Activated naive CD4-positive, alpha-beta T cell treated with anti-CD3 and anti-CD28 coated beads, Interleukin-2, amount 50 U/mL, for 24 hours (primary cell): ENCODE data around the gene CRX.
"Not testable (repeated sequence)": the region's sequence is repeated elsewhere in the genome, so short reads cannot be mapped to it uniquely, and the experiment has no call there.

ENCODE experiments used
- H3K27ac Mint-ChIP-seq: one replicate; pipeline ENCODE4 v1.8.0; 2021; ENCODE audit warnings: mild to moderate bottlenecking, mixed read lengths
- H3K27me3 Mint-ChIP-seq: one replicate; pipeline ENCODE4 v1.8.0; 2021; ENCODE audit warnings: mixed read lengths
- H3K36me3 Mint-ChIP-seq: one replicate; pipeline ENCODE4 v1.8.0; 2021; ENCODE audit warnings: mixed read lengths
- H3K4me1 Mint-ChIP-seq: one replicate; pipeline ENCODE4 v1.8.0; 2021; ENCODE audit warnings: mixed read lengths
- H3K4me3 Mint-ChIP-seq: one replicate; pipeline ENCODE4 v1.8.0; 2021; ENCODE audit warnings: mild to moderate bottlenecking, mixed read lengths
- H3K9me3 Mint-ChIP-seq: one replicate; pipeline ENCODE4 v1.8.0; 2021; ENCODE audit warnings: mixed read lengths

CRX gene

GRCh38 chr19:47826800-47827199, 5.1 kb downstream of the CRX start:
- H3K4me1 Mint-ChIP-seq: no peaks in the 10 kb centered on the region
- H3K36me3 Mint-ChIP-seq: no peaks in the 10 kb centered on the region
- H3K4me3 Mint-ChIP-seq: no peak overlapping the region
- H3K27me3 Mint-ChIP-seq: peaks cover 2% of the 10 kb centered on the region
- H3K9me3 Mint-ChIP-seq: no peaks in the 10 kb centered on the region
- H3K27ac Mint-ChIP-seq: no peak overlapping the region

- Mint-ChIP-seq H3K27ac (no peak overlapping the region), H3K4me3 (no peak overlapping the region), H3K4me1 (no peaks in the 10 kb centered on the region), H3K36me3 (no peaks in the 10 kb centered on the region), H3K9me3 (no peaks in the 10 kb centered on the region), H3K27me3 (no peaks in the 10 kb centered on the region)
Measured at GRCh38 chr19:47832723-47833122, 11.0 kb downstream of the CRX start.

DNA sequence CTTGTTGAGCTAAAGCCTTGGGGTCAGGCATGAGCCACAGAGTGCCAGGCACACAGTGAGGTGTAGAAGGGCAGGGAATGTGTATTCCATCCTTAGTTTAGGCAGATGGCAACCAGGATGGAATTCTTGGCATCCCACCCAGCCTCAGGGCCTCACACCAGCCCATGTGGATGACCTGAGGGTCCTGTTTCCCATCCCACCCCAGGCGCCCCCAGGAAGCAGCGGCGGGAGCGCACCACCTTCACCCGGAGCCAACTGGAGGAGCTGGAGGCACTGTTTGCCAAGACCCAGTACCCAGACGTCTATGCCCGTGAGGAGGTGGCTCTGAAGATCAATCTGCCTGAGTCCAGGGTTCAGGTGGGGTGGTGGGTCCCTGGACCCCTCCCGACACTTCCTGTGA, 14.3 kb downstream of the CRX start:
- no peaks in the 10 kb centered on the region for H3K27me3 Mint-ChIP-seq
- H3K4me3 Mint-ChIP-seq: no peak overlapping the region
- no peaks in the 10 kb centered on the region for H3K4me1 Mint-ChIP-seq
- H3K27ac Mint-ChIP-seq: no peak overlapping the region
- no peaks in the 10 kb centered on the region for H3K9me3 Mint-ChIP-seq
- no peaks in the 10 kb centered on the region for H3K36me3 Mint-ChIP-seq

- Mint-ChIP-seq H3K9me3 (no peaks in the 10 kb centered on the region), H3K4me3 (no peak overlapping the region), H3K27me3 (peaks cover 5% of the 10 kb centered on the region), H3K36me3 (no peaks in the 10 kb centered on the region), H3K4me1 (no peaks in the 10 kb centered on the region), H3K27ac (no peak overlapping the region)
Measured at GRCh38 chr19:47839411-47839810, 17.7 kb downstream of the CRX start.

- no peaks in the 10 kb centered on the region for H3K4me1 Mint-ChIP-seq
- H3K36me3 Mint-ChIP-seq: no peaks in the 10 kb centered on the region
- no peaks in the 10 kb centered on the region for H3K9me3 Mint-ChIP-seq
- peaks cover 5% of the 10 kb centered on the region for H3K27me3 Mint-ChIP-seq
- no peak overlapping the region for H3K4me3 Mint-ChIP-seq
- no peak overlapping the region for H3K27ac Mint-ChIP-seq
Measured at GRCh38 chr19:47839913-47840312, 18.2 kb downstream of the CRX start.

DNA sequence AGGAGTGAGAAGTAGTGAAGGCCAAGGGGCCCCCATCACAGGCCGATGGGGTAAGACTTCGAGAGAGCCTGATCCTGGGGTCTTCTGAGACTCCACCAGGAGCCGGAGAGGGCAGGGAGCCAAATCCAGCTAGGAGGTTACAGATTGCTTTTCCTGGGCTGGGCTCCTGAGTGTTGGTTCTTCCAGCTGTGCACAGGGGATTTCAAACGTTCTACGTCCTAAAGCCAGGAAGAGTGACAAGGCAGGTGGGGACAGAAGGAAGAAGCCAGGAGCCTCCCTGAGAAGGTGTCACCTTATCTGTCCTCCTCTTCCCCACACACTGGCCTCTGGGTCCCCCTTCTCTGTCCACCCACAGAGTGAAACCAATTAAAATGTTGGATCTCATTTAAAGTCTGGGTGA, 21.2 kb downstream of the CRX start:
- Mint-ChIP-seq H3K27me3 (peaks cover 11% of the 10 kb centered on the region), H3K9me3 (no peaks in the 10 kb centered on the region), H3K27ac (no peak overlapping the region), H3K4me1 (no peaks in the 10 kb centered on the region), H3K36me3 (no peaks in the 10 kb centered on the region), H3K4me3 (no peak overlapping the region)

DNA sequence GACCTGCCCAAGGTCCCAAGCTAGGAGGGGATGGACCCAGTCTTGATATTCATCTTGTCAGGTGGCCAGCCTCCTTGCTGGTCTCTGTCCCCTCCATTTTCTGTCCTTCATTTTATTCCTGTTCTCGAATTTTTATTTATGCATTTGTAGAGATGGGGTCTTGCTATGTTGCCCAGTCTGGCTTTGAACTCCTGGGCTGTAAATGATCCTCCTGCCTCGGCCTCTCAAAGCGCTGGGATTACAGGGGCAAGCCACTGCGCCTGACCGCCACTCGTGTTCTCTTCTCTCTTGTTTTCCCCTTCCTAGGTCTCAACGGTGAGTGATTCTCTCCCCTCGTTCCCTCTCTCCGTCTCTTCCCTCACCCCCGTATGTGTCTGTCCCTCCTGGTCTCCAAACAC, 26.7 kb downstream of the CRX start:
- Mint-ChIP-seq H3K9me3 (no peaks in the 10 kb centered on the region), H3K36me3 (peaks cover 1% of the 10 kb centered on the region), H3K4me3 (no peak overlapping the region), H3K27ac (no peak overlapping the region), H3K4me1 (peaks cover 13% of the 10 kb centered on the region), H3K27me3 (peaks cover 31% of the 10 kb centered on the region)

GRCh38 chr19:47848823-47849473, 27.2 kb downstream of the CRX start:
- Mint-ChIP-seq H3K27ac (no peak overlapping the region), H3K36me3 (peaks cover 1% of the 10 kb centered on the region), H3K27me3 (peaks cover 30% of the 10 kb centered on the region), H3K9me3 (no peaks in the 10 kb centered on the region), H3K4me3 (peak overlapping the region; percentile 19), H3K4me1 (peaks cover 16% of the 10 kb centered on the region)

DNA sequence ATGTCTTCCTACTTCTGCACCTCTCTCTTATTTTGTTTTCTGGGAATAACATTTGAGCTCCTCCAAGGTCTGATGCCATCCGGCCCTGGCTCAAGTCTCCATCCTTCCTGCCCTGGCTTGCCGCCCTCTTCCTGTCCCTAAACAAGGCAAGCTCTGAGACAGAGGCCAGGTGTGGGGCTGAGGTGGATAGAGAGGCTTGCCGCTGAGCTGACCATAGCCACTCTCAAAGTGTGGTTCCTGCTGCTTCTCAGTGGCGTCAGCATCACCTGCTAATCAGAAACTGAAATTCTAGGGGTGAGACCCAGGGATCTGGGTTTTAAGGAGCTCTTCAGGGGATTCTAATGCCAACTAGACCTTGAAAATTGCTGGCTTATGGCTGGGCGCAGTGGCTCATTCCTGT, 31.3 kb downstream of the CRX start:
- no peak overlapping the region for H3K4me3 Mint-ChIP-seq
- H3K27me3 Mint-ChIP-seq: peaks cover 22% of the 10 kb centered on the region
- H3K9me3 Mint-ChIP-seq: no peaks in the 10 kb centered on the region
- H3K27ac Mint-ChIP-seq: no peak overlapping the region
- peaks cover 27% of the 10 kb centered on the region for H3K4me1 Mint-ChIP-seq
- peaks cover 1% of the 10 kb centered on the region for H3K36me3 Mint-ChIP-seq

DNA sequence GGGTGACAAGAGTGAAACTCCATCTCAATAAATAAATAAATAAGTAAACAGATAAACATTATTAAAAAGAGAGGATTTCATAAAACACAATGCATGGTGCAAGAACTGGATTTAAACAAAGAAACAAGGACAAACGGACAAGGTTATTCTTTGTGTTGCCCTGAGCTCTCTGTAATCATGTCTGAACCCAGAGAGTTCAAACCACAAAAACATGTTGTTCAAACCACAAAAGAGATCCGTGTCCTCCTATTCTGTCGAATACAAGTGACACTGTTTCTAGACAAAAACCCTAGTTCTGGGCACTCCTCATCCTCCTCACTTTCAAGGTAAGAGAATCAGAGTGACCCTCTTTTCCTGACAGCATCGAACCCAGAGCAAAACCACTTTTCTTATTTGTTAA, 32.7 kb downstream of the CRX start:
- Mint-ChIP-seq H3K27ac (no peak overlapping the region), H3K27me3 (peaks cover 12% of the 10 kb centered on the region), H3K9me3 (no peaks in the 10 kb centered on the region), H3K36me3 (peaks cover 1% of the 10 kb centered on the region), H3K4me1 (peaks cover 19% of the 10 kb centered on the region), H3K4me3 (no peak overlapping the region)

DNA sequence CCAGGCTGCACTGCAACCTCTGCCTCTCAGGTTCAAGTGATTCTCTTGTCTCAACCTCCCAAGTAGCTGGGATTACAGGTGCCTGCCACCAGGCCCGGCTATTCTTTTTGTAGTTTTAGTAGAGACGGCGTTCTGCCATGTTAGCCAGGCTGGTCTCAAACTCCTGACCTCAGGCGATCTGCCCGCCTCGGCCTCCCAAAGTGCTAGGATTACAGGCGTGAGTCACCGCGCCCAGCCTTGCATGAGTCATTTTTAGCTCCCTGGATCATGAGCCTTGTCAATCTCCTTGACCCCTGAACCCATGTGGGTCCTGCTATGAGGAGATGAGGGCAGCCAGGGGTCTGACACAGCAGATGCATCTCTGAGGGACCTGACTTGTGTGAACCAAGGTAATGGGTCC, 36.5 kb downstream of the CRX start:
- not testable (repeated sequence) for H3K27ac Mint-ChIP-seq, H3K27me3 Mint-ChIP-seq, H3K4me3 Mint-ChIP-seq, H3K9me3 Mint-ChIP-seq, H3K36me3 Mint-ChIP-seq
- H3K4me1 Mint-ChIP-seq: peaks cover 15% of the 10 kb centered on the region

GRCh38 chr19:47858646-47859285, 37.0 kb downstream of the CRX start, which contains the start of gene TPRX2:
TSS of gene TPRX2 (plus strand) at chr19:47859235. CDS start at chr19:47859247, 12 bp downstream.
- H3K27ac Mint-ChIP-seq, H3K27me3 Mint-ChIP-seq, H3K9me3 Mint-ChIP-seq, H3K4me3 Mint-ChIP-seq, H3K36me3 Mint-ChIP-seq: not testable (repeated sequence)
- H3K4me1 Mint-ChIP-seq: peaks cover 11% of the 10 kb centered on the region

GRCh38 chr19:47859838-47860237, 38.1 kb downstream of the CRX start:
- H3K9me3 Mint-ChIP-seq, H3K36me3 Mint-ChIP-seq, H3K27ac Mint-ChIP-seq, H3K27me3 Mint-ChIP-seq, H3K4me3 Mint-ChIP-seq, H3K4me1 Mint-ChIP-seq: not testable (repeated sequence)

DNA sequence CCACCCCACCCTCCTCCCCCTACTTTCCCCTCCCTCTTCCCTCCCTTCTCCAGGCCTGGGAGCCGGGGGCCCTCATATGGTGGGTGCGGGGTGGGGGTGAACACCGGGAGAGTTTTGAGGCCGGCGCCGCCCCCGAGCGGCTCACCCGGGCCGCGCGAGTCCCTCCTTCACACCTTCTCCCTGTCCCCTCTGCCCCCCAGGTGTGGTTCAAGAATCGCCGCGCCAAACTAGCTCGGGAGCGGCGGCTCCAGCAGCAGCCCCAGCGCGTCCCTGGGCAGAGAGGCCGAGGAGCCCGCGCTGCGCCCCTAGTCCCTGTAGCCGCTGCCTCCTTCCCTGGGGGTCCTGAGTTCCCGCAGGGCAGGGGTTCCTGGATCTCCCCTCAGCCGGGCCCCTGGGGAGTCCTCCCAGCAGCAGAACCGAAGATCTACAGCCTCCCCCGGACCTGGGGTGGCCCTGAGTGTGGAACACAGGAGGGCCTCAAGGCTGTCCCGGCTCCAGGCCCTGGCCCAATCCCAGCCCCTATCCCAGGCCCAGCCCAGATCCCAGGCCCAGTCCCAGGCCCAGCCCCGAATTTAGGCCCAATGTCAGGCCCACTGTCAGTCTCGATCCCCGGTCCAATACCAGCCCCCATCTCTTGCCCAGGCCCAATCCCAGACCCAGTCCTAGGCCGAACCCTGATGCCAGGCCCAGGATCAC, 39.0 kb downstream of the CRX start:
- H3K4me3 Mint-ChIP-seq: no peak overlapping the region
- no peaks in the 10 kb centered on the region for H3K9me3 Mint-ChIP-seq
- H3K36me3 Mint-ChIP-seq: no peaks in the 10 kb centered on the region
- H3K4me1 Mint-ChIP-seq: no peaks in the 10 kb centered on the region
- H3K27me3 Mint-ChIP-seq: peaks cover 9% of the 10 kb centered on the region
- H3K27ac Mint-ChIP-seq: no peak overlapping the region

DNA sequence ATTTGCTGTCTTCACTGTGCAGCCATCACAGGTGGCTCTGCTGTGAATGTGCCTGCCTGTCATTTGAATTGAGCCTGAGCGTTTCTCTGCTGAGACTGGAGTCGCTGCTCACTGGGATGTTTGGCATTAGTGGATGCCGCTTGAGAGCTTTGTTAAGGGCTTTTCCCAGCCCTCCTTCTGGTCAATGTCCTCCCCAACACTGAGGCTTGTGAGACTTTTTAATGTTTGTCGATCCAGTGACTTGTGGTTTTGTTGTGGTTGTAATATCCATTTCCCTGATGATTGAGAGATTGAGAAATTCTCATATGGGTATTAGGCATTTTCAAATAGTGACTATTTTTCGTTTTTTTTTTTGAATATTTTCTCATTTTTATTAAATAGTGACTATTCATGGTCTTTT, 39.9 kb downstream of the CRX start:
- Mint-ChIP-seq H3K9me3 (no peaks in the 10 kb centered on the region), H3K27ac (no peak overlapping the region), H3K27me3 (peaks cover 9% of the 10 kb centered on the region), H3K4me1 (no peaks in the 10 kb centered on the region), H3K4me3 (no peak overlapping the region), H3K36me3 (no peaks in the 10 kb centered on the region)

DNA sequence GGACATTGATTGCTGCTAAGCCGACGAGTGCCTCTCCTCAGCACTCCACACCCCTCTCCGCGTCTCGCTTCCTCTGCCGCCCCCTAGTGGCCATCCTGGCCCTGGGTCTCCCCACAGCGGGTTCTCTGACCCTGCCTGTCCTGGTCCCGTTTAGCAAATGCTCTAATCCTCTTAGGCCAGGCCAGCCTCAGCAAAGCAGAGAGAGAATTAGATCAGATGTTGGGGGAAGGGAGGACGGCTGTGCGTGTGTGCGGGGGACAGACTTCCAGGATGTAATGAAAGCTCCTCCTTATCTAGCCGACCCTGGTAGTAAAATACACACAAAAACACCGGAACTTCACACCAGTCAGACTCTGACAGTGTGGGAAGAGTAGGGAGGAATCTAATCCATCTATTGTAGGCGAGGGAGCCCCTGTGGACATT, 41.8 kb downstream of the CRX start:
- Mint-ChIP-seq H3K9me3 (no peaks in the 10 kb centered on the region), H3K4me3 (no peak overlapping the region), H3K27me3 (peaks cover 9% of the 10 kb centered on the region), H3K36me3 (no peaks in the 10 kb centered on the region), H3K4me1 (no peaks in the 10 kb centered on the region), H3K27ac (peak overlapping the region; percentile 23)
